ENCODE results near the gene BMS1. TPM values are rescaled to one million over a fixed set of nuclear protein-coding genes. Genes with fewer than 3 reads are reported as not detected.
A peak's percentile ranks its signal among the peaks of the same experiment; 100 is the strongest.
"Not testable (repeated sequence)": the region's sequence is repeated elsewhere in the genome, so short reads cannot be mapped to it uniquely, and the experiment has no call there.

BMS1 gene
- total RNA-seq = 10 to 100 TPM in 3 of 5 donors, 1 to 10 TPM in 2; 1.8 to 33.9 (median 15.2) TPM
- polyA plus RNA-seq = 1 to 10 TPM; 5.7 to 6.9 (median 6.5) TPM
- long read RNA-seq, donor 1 = 0 reads
- long read RNA-seq, donor 2, full-length matches to known transcripts = 1 of 1 reads
- long read RNA-seq, donor 2, partial matches to known transcripts = 0 of 1 reads
- long read RNA-seq, donor 2, other reads (novel, unspliced or antisense) = 0 of 1 reads
- long read RNA-seq, donor 3, full-length matches to known transcripts = 1 of 10 reads
- long read RNA-seq, donor 3, partial matches to known transcripts = 9 of 10 reads
- long read RNA-seq, donor 3, other reads (novel, unspliced or antisense) = 0 of 10 reads
- long read RNA-seq, donor 4 = 0 reads
- long read RNA-seq, donor 5 = 0 reads
- long read RNA-seq, donor 6, full-length matches to known transcripts = 4 of 4 reads
- long read RNA-seq, donor 6, partial matches to known transcripts = 0 of 4 reads
- long read RNA-seq, donor 6, other reads (novel, unspliced or antisense) = 0 of 4 reads
- long read RNA-seq, donor 7 = 0 reads
- long read RNA-seq, donor 8, partial matches to known transcripts = 19 of 19 reads
- long read RNA-seq, donor 8, other reads (novel, unspliced or antisense) = 0 of 19 reads
- long read RNA-seq, donor 9 = 0 reads
- long read RNA-seq, donor 10 = 0 reads

- Histone ChIP-seq H3K36me3 (peaks cover 26 to 36% (median 33%) of the 10 kb centered on the region in 4 donors), H3K9me3 (no peaks in the 10 kb centered on the region), H3K4me3 (peak within 1 kb of the TSS; percentile 64 to 89 (median 79)), H3K27me3 (no peaks in the 10 kb centered on the region), H3K4me1 (peaks cover 0 to 33% (median 16%) of the 10 kb centered on the region in 4 donors), H3K27ac (peak within 1 kb of the TSS; percentile 80 to 96 (median 93))
- DNase-seq = peak; percentile 90 to 97
- TF ChIP-seq, protein P1, sequence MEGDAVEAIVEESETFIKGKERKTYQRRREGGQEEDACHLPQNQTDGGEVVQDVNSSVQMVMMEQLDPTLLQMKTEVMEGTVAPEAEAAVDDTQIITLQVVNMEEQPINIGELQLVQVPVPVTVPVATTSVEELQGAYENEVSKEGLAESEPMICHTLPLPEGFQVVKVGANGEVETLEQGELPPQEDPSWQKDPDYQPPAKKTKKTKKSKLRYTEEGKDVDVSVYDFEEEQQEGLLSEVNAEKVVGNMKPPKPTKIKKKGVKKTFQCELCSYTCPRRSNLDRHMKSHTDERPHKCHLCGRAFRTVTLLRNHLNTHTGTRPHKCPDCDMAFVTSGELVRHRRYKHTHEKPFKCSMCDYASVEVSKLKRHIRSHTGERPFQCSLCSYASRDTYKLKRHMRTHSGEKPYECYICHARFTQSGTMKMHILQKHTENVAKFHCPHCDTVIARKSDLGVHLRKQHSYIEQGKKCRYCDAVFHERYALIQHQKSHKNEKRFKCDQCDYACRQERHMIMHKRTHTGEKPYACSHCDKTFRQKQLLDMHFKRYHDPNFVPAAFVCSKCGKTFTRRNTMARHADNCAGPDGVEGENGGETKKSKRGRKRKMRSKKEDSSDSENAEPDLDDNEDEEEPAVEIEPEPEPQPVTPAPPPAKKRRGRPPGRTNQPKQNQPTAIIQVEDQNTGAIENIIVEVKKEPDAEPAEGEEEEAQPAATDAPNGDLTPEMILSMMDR (IDR thresholded peaks at IDR 0.05) = peak in 1 of 7 experiments; percentile 14
- peak; percentile 59 to 90 (median 82) for TF ChIP-seq POLR2AphosphoS5 (IDR thresholded peaks at IDR 0.05)
- TF ChIP-seq EP300 (IDR thresholded peaks at IDR 0.05) = no peak
- peak in 1 of 4 donors; percentile 23 for TF ChIP-seq POLR2A (IDR thresholded peaks at IDR 0.05)
- WGBS, 5 donors = 0 to 1% (median 0%) methylated on average over 32 to 60 of the region's 60 CpGs
- intact Hi-C loops (cut with DNase I; ENCODE audit: low total_unique reads) = no loop called here
Observed at GRCh38 chr10:42782446-42783180, at the start of gene BMS1. TSS of gene BMS1 (plus strand) at chr10:42782795. CDS start at chr10:42784395, 1,600 bp downstream.

DNA sequence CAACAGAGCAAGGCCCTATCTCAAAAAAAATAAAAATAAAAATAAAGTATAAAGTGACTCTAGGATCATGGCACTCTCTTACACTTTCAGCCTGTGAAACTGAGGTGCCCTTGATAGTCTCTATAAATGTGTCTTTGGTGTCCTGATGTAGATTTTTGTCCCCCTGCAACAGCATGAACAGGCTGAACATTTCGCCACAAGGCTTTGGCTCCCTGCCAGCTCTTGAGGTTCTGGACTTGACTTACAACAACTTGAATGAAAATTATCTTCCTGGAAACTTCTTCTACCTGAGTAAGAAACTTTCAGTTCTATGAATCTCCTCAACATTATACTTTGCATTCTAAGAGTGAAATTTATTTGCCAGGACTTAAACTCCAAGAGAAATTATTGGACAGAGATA, 48.1 kb upstream of the BMS1 start:
- no peaks in the 10 kb centered on the region for H3K4me1 ChIP-seq
- DNase-seq = peak; percentile 26 to 39
- H3K27ac ChIP-seq = no peak overlapping the region
- TF ChIP-seq, protein P1 (IDR thresholded peaks at IDR 0.05) = no peak
- no peak for TF ChIP-seq POLR2AphosphoS5 (IDR thresholded peaks at IDR 0.05)
- TF ChIP-seq EP300 (IDR thresholded peaks at IDR 0.05) = no peak
- no peak for TF ChIP-seq POLR2A (IDR thresholded peaks at IDR 0.05)
- intact Hi-C loops (cut with DNase I; ENCODE audit: low total_unique reads) = no loop called here
- no peak overlapping the region for H3K4me3 ChIP-seq
- H3K36me3 ChIP-seq = no peaks in the 10 kb centered on the region
- 4 to 14% (median 14%) methylated on average over 1 of the region's 1 CpG for WGBS, 5 donors
- no peaks in the 10 kb centered on the region for H3K9me3 ChIP-seq
- H3K27me3 ChIP-seq = peaks cover 0 to 19% (median 6%) of the 10 kb centered on the region in 3 donors

DNA sequence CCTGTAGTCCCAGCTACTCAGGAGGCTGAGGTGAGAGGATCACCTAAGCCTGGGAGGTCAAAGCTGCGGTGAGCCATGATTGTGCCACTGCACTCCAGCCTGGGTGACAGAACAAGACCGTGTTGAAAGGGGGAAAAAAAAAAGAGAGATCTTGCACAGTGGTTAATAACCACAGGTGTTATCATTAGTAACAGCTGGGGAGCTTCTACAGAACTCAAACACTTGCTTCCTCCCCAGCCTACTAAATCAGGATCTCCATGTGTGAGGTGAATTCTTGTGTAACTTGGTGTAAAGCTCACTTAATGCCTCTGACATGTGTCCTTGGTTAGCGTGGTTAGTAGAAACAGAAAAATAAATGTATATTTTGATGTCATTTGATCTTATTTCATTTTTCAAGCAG, 43.9 kb upstream of the BMS1 start:
- intact Hi-C loops (cut with DNase I; ENCODE audit: low total_unique reads) = no loop called here
- 43 to 64% (median 53%) methylated on average over 3 of the region's 3 CpGs for WGBS, 5 donors
- Histone ChIP-seq H3K4me1 (no peaks in the 10 kb centered on the region), H3K9me3 (peaks cover 0 to 21% (median 17%) of the 10 kb centered on the region in 4 donors), H3K27me3 (peaks cover 0 to 13% (median 0%) of the 10 kb centered on the region in 3 donors), H3K4me3 (no peak overlapping the region), H3K27ac (no peak overlapping the region), H3K36me3 (no peaks in the 10 kb centered on the region)
- DNase-seq = no peak
- TF ChIP-seq, protein P1 (IDR thresholded peaks at IDR 0.05) = no peak
- TF ChIP-seq POLR2A (IDR thresholded peaks at IDR 0.05) (no peak), EP300 (IDR thresholded peaks at IDR 0.05) (no peak), POLR2AphosphoS5 (IDR thresholded peaks at IDR 0.05) (no peak)

DNA sequence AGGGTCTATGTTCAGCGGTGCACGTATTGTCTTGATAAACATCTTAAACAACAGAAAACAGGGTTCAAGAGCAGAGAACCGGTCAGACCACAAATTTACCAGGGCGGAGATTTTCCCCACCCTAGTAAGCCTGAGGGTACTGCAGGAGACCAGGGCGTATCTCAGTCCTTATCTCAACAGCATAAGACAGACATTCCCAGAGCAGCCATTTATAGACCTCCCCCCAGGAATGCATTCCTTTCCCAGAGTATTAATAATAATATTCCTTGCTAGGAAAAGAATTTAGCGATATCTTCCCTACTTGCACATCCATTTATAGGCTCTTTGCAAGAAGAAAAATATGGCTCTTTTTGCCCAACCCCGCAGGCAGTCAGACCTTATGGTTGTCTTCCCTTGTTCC, 41.1 kb upstream of the BMS1 start:
- H3K4me3 ChIP-seq; DNase-seq; H3K4me1 ChIP-seq; intact Hi-C loops (cut with DNase I; ENCODE audit: low total_unique reads); H3K27ac ChIP-seq; H3K36me3 ChIP-seq: not testable (repeated sequence)
- Histone ChIP-seq H3K27me3 (peaks cover 0 to 28% (median 5%) of the 10 kb centered on the region in 3 donors), H3K9me3 (peaks cover 0 to 21% (median 17%) of the 10 kb centered on the region in 4 donors)
- WGBS, 5 donors = 79 to 89% (median 88%) methylated on average over 7 of the region's 7 CpGs

All from stomach (tissue), 19 donors.